LoVo (cell line): ENCODE measurements around the gene SERPINE3.

Experiments
- DNase-seq: peaks from one replicate; pipeline ENCODE4 v3.0.0-alpha.2; 2016; ENCODE audit warnings: low spot score

The SERPINE3 gene

DNA sequence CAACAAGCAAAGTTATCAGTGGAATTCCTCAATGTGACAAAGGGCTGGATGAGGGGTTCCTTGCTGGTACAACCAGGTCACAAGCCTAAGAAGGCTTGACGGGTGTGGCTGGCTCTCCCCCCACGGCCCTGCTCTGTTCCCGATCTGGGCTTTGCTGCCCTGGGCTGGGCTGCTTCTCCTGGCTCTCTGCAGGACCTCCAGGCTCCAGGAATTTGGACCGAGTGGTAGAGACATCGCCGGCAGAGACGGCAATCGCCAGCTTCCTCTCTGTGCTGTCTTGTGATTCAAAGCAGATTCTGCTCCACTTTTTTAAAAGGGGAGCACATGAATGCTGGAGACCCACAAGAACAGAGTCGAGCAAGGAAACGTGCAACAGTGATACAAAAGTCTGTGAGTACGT, at the start of gene SERPINE3:
TSS of gene SERPINE3 (plus strand) at position 338 of the 400 bp plus-strand sequence. CDS start 1,401 bp downstream, outside the sequence.
- DNase-seq, result no peak

DNA sequence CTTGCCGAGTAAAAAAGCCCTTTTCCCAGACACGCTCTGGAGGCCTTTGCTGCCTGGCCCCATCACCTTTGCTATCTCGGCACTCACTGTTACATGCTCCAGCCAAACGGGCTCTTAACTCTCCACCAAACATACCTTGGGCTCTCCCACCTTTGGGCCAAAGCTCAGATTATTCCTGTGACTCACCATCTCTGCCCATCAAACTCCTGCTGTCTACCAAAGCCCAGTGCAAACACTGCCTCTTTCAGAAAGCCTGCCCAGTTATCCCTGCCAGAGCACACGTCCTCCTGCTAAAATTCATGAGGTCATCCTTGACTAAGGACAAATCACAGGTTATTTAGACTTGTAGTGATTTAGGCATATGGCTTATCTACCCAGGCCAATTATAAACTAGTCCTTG, 48.1 kb upstream of the SERPINE3 start:
- DNase-seq, result no peak

DNA sequence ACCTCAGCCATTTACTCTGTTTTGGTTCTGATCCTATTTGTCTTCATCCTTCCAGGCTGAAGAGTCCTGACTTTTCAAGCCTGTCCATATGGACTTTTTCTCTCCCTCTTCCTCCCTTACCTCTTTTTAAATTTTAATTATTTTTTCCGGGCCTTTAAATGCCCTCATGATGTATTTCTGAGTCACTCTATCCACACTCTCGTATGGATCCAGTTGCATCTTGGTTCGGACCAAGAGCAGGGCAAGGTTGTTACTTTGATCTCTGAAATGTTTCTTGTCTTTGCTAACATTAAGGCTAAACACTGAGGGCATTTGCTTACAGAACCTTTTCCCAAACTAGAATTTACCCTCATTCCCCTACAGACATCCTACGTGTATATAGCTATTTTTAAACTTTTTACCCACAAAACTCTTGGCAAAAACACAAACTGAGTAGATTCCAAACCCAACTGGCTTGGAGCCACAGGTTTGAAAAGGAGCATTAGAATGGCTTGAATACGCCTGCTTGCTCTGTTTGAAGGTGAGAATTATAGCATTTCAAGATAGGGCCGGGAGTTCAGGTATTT, 47.4 kb upstream of the SERPINE3 start:
- no peak for DNase-seq

DNA sequence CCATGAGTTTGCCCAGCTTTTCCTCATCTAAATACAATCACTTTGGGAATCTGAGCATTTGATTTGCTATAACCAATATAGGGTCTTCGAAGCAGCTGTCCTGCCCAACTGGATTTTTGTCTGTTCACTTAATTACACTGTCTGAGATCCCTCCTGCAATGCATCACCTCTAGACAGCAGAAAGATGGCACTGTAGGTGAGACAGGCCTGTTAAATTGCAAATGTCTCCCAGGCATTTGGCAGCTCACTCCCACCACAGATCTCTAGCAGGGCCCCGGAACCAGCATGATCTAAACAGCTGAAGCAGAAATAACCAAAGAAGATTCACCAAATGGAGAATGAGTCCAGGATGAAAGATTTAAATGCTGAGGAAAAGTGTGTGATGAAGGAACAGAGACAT, 41.9 kb upstream of the SERPINE3 start:
- no peak for DNase-seq

DNA sequence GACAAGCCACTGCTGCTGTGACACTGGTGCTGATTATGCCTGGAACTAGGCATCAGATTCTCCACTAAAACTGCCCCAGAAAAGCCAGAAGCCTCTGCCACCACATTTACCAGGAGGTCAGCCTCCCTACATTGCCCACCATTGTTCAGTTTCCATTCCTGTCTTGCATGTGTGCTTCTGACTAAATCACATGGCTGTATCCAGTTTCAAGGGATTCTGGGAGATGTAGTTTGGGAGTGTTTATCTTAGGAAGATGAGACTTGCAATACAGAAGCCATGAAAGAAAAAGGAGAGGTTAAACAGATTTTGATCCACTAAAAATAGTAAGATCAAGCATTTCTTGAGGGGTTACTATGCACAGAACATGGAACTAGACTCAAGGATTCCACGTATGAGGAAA, 40.7 kb upstream of the SERPINE3 start:
- no peak for DNase-seq

DNA sequence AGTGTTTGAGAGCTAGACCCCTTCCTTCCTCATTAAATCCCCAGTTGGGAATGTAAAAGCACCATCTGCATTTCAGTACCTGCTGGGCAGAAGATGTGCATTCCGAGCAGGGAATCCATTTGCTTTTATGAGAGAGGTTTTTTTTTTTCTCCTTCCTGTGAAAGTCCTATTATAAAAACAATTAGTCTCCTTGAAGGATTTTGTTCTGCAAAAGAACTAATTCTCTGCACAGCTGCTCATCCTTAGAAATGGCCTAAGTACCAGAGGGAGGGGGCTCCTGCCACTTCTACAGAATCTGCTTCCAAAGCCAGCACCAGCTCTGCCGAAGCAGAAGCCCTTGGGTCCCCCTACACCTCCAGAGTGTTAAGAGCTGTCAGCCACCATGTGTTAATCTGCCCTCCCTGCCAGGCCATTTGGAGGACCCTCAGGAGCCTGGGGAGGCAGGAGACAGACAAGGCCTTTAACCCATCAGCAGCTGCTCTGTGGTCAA, 36.4 kb upstream of the SERPINE3 start:
- no peak for DNase-seq

DNA sequence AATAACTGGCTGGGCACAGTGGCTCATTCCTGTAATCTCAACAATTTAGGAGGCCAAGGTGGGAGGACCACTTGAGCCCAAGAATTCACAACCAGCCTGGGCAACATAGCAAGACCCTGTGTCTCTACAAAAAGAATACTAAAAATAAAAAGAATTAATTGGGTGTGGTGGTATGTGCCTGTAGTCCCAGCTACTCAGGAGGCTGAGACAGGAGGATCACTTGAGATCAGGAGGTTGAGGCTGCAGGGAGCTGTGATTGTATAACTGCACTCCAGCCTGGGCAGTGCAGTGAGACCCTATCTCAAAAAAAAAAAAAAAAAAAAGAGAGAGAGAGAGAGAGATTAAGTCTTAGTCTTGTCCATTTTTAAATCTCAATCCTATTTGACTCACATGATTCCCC, 35.6 kb upstream of the SERPINE3 start:
- no peak for DNase-seq

DNA sequence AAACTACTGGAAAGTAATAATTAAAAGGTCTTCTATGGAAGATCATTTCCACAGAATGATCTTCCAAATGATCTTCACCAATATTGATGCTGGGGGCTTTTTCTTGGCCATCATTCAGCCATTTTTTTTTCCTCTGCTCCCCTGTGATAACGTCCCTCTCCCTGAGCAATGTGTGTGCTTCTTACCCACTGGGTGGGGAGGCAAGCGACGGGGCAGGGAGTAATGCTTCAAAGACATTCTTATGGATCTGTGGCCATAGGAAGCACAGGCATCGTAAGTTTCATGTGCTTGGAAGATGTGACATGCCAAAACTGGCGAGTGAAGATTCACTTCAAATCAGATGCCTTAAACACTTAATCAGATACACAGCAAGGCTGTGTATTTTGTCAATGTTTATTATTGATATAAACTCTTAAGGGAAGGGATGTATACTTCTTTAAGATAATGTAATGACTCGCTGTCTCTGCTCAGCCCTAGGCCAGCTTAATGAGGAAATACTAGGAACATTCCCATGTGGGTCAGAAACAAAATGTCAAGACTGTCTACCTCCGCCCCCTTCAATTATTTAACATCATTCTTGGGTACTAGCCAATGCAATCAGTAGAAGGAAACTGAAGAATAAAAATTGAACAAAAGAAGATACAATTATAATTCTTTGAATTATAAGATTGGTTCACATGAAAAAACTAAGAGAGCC, 34.1 kb upstream of the SERPINE3 start:
- DNase-seq, result no peak

DNA sequence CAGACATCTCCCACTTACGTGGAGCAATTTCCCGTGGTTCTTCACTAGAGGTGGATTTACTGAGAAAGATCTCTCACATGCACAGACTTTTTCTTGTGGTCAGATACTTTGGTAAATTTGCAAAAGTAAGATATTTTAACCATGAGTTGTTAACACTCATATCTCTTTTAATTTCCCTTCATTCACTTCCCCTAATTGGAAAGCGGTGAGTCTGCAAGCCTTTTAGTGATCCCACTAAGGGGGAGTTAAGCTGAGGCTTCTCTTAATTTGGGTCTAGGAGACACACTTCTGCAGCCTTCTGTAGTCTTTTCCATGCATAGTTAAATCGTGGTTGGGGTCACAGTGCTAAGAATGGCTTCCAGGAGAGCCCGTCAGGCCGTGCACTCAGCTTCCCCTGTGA, 30.7 kb upstream of the SERPINE3 start:
- DNase-seq, result no peak

DNA sequence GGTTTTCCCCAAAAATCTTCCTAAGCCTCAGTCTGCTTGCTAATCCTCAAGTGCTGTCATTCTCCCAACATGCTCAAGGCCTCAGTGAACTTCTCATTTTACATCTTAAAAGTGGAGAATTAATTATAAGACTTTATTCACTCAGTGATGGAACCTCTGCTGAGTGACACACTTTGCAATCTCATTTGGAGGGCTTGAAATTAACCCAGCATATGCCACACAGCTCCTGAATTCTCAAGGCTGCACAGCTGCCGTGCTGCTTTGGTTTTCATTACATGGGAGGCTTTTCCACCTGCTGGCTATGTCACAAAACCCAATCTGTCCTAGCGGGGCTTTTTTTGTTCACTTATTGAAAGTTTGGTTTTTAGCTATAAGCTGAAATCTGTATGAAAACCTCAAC, 28.3 kb upstream of the SERPINE3 start:
- DNase-seq, result no peak

DNA sequence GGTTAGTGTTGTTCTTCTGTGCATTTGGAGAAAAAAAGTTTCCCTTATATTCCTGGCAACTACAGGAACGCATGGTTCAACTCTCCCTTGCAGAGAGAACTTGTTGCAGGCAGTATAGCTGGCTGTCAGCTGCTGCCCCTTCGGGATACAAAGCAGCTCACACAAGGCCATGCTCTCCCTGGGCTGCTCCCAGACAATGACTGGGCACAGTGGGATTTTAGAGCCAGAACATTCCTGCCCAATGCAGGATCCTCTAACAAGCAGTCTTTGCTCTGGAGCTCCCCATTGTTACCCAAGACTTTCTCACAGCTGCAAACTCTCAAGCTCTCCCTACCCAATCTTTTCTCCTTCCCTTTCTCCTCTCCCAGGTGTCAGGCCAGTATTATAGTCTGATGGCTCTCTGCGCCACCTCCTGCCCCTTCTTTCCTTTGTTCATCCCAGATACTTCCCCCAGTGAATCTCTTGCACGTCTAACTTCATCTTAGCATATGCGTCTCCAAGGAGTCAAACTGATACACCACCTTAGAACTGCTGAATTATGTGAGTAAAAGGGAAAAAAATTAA, 27.5 kb upstream of the SERPINE3 start:
- no peak for DNase-seq

DNA sequence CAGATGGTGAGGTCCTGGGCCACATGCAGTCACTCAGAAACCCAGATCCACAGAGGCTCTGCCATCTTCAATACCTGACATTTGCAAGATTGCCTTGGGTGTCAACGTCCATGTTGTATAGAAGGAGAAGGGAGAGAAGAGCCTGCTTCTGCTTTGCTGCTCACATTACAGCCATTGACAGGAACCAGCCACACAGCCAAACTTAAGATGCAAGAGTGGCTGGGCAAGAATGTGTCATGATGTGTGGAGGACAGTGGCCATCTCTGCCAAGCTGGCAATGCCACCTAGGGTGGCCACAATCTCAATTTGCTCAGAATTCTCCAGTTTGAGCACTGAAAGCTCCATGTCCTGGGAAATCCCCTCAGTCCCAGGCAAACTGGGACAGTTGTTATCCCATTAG, 25.9 kb upstream of the SERPINE3 start:
- no peak for DNase-seq

DNA sequence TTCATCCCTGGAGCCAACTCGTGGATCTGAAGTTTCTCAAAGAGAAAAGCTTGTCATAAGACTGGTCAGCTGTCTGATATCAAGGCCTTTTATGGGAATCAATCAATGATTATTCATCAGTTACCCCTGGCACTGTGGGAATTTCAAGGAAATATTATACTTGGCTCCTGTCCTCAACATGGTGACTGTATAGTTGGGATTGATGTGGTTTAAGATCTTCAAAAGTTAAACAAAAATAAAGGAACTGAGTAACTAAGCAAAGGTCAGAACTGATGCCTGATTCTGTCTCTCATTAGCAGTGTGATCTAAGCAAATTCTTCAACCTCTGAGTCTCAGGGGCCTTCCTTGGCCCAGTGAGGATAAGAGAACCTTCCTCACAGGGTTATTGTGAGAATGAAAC, 22.2 kb upstream of the SERPINE3 start:
- DNase-seq, result no peak

DNA sequence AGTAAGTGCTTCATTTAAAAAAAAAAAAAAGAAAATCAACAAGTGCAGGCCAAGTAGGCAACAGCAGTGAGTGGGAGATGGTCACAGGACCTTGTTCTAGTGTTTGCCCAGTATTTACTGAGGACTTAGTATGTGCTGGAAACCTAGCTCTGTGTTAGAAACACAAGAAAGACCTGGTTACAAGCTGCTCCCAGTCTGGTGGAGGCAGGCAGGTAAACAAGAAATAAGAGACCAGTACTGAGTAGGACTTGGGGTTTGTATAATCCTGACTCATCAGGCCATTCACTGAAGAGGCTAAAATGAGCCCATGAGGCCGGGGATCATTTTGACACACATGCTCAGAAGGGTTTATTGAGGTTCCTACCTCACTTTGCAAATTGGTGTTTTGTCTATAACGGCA, 21.5 kb upstream of the SERPINE3 start:
- DNase-seq, result no peak

DNA sequence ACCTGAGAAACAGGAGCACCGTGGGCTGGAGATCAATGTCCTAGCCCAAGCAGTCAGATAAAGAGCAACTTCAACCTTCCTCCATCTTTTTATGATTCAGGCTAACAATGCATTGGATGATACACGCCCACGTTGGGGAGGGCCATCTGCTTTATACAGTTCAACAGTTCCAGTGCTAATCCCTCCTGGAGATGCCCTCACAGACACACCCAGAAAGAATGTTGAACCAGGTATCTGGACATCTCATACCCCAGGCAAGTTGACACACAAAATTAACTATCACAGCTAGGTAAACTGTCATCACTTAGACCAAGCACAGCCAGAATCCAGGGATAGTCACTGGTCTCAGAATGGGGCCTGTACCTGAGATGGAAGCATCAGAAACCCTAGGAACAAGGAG, 20.6 kb upstream of the SERPINE3 start:
- no peak for DNase-seq

DNA sequence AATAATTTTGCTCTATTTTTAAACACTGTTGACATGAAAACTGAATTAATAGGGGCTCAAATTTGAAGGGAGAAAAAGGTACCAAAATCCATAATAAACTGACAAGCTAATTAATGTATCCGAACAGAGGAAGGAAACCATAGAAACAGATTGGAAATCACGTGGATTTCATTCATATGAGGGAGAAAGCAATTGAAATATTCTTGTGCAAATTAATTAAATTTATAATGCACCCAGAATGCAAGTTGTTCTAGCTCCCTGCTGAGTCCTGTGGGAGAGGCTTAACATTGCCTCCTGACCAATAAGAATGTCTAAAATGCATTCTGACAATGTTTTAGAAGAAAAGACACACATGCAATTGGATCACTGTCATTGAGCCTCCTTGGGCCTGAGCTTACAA, 17.7 kb upstream of the SERPINE3 start:
- no peak for DNase-seq

DNA sequence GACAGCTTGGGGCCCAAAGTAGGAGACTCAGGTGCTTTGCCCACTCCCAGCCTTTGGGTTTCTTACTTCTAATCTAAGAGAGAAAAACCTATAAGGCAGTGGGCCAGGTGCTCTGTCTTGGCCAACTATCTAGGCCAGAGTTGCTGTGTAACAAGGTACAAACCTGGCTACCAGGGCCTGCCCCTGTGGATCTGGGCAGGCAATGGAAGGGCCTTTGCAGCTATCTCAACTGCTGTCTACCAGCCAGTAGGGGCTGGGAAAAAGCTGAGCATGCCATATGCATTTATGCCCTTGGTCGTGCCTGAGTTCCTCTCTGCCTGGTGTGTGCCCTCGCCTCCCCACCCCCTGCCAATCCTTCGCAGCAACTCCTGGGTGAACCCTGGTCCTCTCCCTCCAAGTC, 16.7 kb upstream of the SERPINE3 start:
- DNase-seq, result no peak

DNA sequence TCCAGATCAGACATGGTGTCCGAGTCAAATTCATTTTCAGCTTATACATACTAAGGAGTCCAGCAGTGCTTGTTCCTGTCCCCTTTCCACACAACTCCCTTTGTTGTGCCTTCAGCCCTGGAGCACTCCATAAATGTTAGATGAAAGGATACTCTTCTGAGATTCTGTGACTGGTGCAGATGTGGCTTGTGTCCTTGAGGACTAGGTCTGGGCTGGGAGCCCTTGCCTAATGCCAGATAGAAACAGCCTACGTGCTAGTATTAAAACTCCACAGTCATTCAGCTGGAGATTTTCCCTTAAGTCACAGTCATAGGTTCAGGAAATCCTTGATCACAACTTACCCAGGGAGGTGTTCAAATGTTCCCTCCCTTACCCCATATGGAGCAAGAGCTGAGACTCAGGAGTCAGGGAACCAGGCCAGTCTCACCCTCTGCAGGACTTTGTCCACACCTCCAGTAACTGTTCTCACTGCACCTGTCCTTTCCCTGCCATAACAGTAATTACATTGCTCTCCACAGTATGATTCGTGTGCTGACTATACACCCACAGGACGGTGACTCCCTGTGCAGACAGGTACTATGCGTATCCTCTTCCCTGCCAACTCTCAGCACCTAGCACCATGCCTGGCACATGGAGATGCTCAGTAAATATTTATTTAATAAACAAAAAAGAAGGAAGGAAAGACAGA, 15.5 kb upstream of the SERPINE3 start:
- no peak for DNase-seq

DNA sequence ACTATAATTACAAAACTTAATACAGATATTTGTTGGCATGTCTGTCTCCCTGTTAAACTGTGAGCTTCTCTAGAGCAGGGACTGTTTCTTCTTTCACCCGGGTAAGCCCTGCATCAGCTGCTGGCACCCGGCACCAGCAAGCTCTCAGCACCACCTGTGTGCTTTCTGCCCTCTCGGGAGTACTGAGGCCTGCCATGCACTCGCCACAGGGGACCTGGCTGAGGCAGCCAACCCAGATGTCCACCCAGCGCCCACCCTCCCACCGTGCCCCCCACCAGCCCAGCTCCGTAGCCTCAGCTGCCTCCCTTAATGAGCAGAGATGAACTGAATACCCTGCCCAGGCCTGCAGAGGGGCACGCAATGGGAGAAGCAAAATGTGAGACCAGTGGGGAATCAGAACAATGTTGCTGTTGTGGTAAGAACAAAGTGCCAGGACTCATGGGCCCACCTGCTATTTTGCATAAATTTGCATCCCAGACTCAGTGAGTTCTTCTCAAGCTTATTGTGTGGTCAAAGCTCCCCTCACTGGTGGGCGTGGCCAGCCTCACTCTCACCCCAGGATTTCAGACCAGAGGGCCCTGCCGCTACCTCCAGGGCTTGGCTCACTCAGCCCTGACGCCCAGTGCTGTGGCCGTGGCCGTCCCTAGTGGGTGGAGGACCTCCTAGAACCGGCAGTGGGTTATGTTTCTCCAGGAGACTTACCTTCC, 14.6 kb upstream of the SERPINE3 start:
- no peak for DNase-seq

DNA sequence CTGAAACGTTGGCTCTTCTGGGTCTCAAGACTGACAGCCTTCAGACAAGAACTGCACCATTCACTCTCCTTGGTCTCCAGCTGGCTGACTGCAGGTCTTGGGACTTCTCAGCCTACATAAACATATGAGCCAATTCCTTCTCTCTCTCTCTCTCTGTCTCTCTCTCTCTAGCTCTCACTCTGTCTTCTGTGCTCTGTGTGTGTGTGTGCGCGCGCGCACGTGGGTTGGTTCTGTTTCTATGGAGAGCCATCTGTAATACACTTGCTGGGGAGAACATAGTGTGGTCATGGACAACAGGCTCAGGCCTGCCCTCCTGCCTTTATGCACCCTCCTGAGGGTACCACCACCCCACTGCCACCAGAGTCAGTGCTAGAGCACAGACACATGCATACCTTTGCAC, 13.7 kb upstream of the SERPINE3 start:
- DNase-seq, result no peak

DNA sequence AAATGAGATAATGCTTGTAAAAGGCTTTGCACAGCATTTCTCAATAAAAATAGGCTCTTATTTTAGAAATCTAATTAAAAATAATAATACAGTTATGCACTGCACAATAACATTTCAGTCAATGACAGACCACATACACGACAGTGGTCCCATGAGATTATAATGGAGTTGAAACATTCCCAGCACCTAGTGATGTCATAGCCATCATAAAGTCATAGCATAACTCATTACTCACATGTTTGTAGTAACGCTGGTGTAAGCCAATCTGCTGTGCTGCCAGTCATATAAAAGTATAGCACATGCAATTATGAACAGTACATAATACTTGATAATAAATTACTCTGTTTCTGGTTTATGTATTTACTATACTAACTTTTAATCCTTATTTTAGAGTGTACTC, 12.7 kb upstream of the SERPINE3 start:
- DNase-seq, result no peak

DNA sequence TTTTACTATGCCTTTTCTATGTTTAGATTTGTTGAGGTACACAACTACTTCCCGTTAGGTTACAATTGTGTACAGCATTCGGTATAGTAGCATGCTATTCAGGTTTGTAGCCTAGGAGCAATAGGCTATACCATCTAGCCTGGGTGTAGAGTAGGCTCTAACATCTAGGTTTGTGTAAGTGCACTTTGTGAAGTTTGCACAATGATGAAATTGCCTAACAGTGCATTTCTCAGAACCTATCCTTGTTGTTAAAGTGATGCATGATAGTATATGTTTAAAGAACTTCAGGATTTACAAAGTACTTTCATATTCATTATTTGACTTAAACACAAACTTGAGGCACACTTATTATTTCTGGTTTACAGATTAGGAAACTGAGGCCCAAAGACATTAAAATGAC, 11.5 kb upstream of the SERPINE3 start:
- DNase-seq, result no peak

DNA sequence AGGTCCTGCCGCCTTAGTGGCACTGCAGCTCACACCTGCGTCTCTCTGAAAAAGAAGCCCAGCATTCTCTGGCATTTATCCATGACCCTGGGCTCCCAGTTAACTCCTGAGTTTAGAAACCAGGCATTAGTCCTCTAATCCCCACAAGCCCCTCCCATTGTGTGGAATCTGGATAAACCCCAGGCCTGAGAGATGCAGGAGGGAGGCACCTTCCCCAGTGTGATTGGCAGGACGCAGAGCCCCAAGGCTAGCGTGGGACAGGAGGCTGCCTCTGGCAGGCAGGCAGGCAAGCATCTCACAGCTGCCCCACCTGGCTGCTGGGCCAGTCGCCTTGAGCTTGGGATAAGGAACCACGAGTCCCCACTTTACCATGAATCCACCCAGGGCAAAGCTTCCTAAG, 11.0 kb upstream of the SERPINE3 start:
- DNase-seq, result no peak
